ENCODE data around the gene LRIT3. TPM values are rescaled to one million over a fixed set of nuclear protein-coding genes. Genes with fewer than 3 reads are reported as not detected.

LRIT3 gene
- total RNA-seq, 1 experiment from 2014 or later: 0.11 TPM

GRCh38 chr4:109818268-109818667, 29.6 kb upstream of the LRIT3 start:
- no peak for TF ChIP-seq EZH2phosphoT487 (IDR thresholded peaks at IDR 0.05; ENCODE audit: borderline replicate concordance, low read length)
- no peak for TF ChIP-seq CTCF (conservative IDR thresholded peaks at IDR 0.05; ENCODE audit: low read depth, low read length)
- no peak for TF ChIP-seq EZH2 (IDR thresholded peaks at IDR 0.05; ENCODE audit: low read length, unreplicated experiment)
- Histone ChIP-seq H3K79me2 (ENCODE audit: low read length) (peaks cover 52% of the 10 kb centered on the region), H3K4me3 (ENCODE audit: low read length) (no peak overlapping the region), H3K36me3 (ENCODE audit: low read depth, low read length) (peaks cover 26% of the 10 kb centered on the region; the same call in 1 of the 2 replicates), H3K9me3 (ENCODE audit: low read length) (no peaks in the 10 kb centered on the region), H3K4me1 (ENCODE audit: insufficient read depth, low read length) (peaks cover 8% of the 10 kb centered on the region; the same call in 1 of the 2 replicates), H3F3A (ENCODE audit: low read length, unreplicated experiment) (no peaks in the 10 kb centered on the region), H3K27me3 (ENCODE audit: low read length) (no peaks in the 10 kb centered on the region), H3K4me2 (ENCODE audit: low read length) (no peak overlapping the region), H3K9ac (ENCODE audit: low read length) (no peak overlapping the region), H3K9me2 (replicated peaks; ENCODE audit: low read length) (no peaks in the 10 kb centered on the region), H4K20me1 (ENCODE audit: low read length) (no peaks in the 10 kb centered on the region), H2AFZ (ENCODE audit: low read length) (no peak overlapping the region), H3K27ac (ENCODE audit: low read length) (no peak overlapping the region)
- CTCF ChIA-PET: no interaction called here
- DNase-seq: no peak
- BruUV-seq (replicated peaks): no TSS peak
- intact Hi-C loops (cut with micrococcal nuclease): loop anchor here (5.0 kb wide), 1 partner anchor 386 kb away; the partner anchor contains the start of gene SEC24B
- no peak for ATAC-seq
- POLR2A ChIA-PET (ENCODE audit: unreplicated experiment): no interaction called here

GRCh38 chr4:109820563-109820962, 27.3 kb upstream of the LRIT3 start:
- BruUV-seq (replicated peaks): no TSS peak
- ChIA-PET CTCF (no interaction called here), POLR2A (ENCODE audit: unreplicated experiment) (interaction anchor here (0.6 kb wide), 1 partner anchor 32 kb away, joined by 4 read pairs; no protein-coding TSS in a partner anchor)
- Histone ChIP-seq H3K4me1 (ENCODE audit: insufficient read depth, low read length) (peaks cover 8% of the 10 kb centered on the region; the same call in 1 of the 2 replicates), H3K79me2 (ENCODE audit: low read length) (peaks cover 51% of the 10 kb centered on the region), H3K27me3 (ENCODE audit: low read length) (no peaks in the 10 kb centered on the region), H3K9ac (ENCODE audit: low read length) (no peak overlapping the region), H3F3A (ENCODE audit: low read length, unreplicated experiment) (peaks cover 3% of the 10 kb centered on the region), H2AFZ (ENCODE audit: low read length) (no peak overlapping the region), H3K4me3 (ENCODE audit: low read length) (no peak overlapping the region), H3K9me3 (ENCODE audit: low read length) (no peaks in the 10 kb centered on the region), H3K9me2 (replicated peaks; ENCODE audit: low read length) (no peaks in the 10 kb centered on the region), H3K27ac (ENCODE audit: low read length) (no peak overlapping the region), H3K36me3 (ENCODE audit: low read depth, low read length) (peaks cover 39% of the 10 kb centered on the region), H4K20me1 (ENCODE audit: low read length) (no peaks in the 10 kb centered on the region), H3K4me2 (ENCODE audit: low read length) (no peak overlapping the region)
- ATAC-seq (no peak), DNase-seq (no peak)
- TF ChIP-seq CTCF (conservative IDR thresholded peaks at IDR 0.05; ENCODE audit: low read depth, low read length): no peak
- TF ChIP-seq EZH2 (IDR thresholded peaks at IDR 0.05; ENCODE audit: low read length, unreplicated experiment): no peak
- TF ChIP-seq EZH2phosphoT487 (IDR thresholded peaks at IDR 0.05; ENCODE audit: borderline replicate concordance, low read length): no peak
- intact Hi-C loops (cut with micrococcal nuclease): loop anchor here (5.0 kb wide), 1 partner anchor 118 kb away; the partner anchor contains the start of gene CASP6

- peaks cover 8% of the 10 kb centered on the region; the same call in 1 of the 2 replicates for H3K4me1 ChIP-seq (ENCODE audit: insufficient read depth, low read length)
- no peak overlapping the region for H3K9ac ChIP-seq (ENCODE audit: low read length)
- ChIA-PET POLR2A (ENCODE audit: unreplicated experiment) (no interaction called here), CTCF (no interaction called here)
- BruUV-seq (replicated peaks): no TSS peak
- H3K27me3 ChIP-seq (ENCODE audit: low read length): no peaks in the 10 kb centered on the region
- no peaks in the 10 kb centered on the region for H3K9me2 ChIP-seq (replicated peaks; ENCODE audit: low read length)
- H3K9me3 ChIP-seq (ENCODE audit: low read length): no peaks in the 10 kb centered on the region
- H3K79me2 ChIP-seq (ENCODE audit: low read length): peaks cover 45% of the 10 kb centered on the region
- TF ChIP-seq EZH2phosphoT487 (IDR thresholded peaks at IDR 0.05; ENCODE audit: borderline replicate concordance, low read length): no peak
- no peak for TF ChIP-seq EZH2 (IDR thresholded peaks at IDR 0.05; ENCODE audit: low read length, unreplicated experiment)
- TF ChIP-seq CTCF (conservative IDR thresholded peaks at IDR 0.05; ENCODE audit: low read depth, low read length): no peak
- no peak overlapping the region for H3K27ac ChIP-seq (ENCODE audit: low read length)
- DNase-seq (no peak), ATAC-seq (no peak)
- no peak overlapping the region for H3K4me3 ChIP-seq (ENCODE audit: low read length)
- H4K20me1 ChIP-seq (ENCODE audit: low read length): no peaks in the 10 kb centered on the region
- H2AFZ ChIP-seq (ENCODE audit: low read length): no peak overlapping the region
- intact Hi-C loops (cut with micrococcal nuclease): loop anchor here (5.0 kb wide), 1 partner anchor 119 kb away; the partner anchor contains the start of gene CASP6
- no peak overlapping the region for H3K4me2 ChIP-seq (ENCODE audit: low read length)
- peaks cover 3% of the 10 kb centered on the region for H3F3A ChIP-seq (ENCODE audit: low read length, unreplicated experiment)
- peaks cover 39% of the 10 kb centered on the region for H3K36me3 ChIP-seq (ENCODE audit: low read depth, low read length)
Measured at GRCh38 chr4:109821185-109821584, 26.7 kb upstream of the LRIT3 start.
